Mesothelial cell of epicardium (in vitro differentiated cells): ENCODE data around the gene PFKFB3. TPM values are rescaled to one million over a fixed set of nuclear protein-coding genes. Genes with fewer than 3 reads are reported as not detected.
"Not testable (repeated sequence)": the region's sequence is repeated elsewhere in the genome, so short reads cannot be mapped to it uniquely, and the experiment has no call there.

Experiments
- DNase-seq, 2 experiments: peaks; one replicate each; pipeline ENCODE4 v3.0.0; 2021; ENCODE audit warnings: low spot score in 2 of 2; ENCODE audit not compliant: unreplicated experiment in 2 of 2
- H3K27ac Mint-ChIP-seq: 2 replicates; pipeline ENCODE4 v1.8.0; 2021; ENCODE audit warnings: mixed read lengths
- H3K27me3 Mint-ChIP-seq: 2 replicates; pipeline ENCODE4 v1.8.0; 2021; ENCODE audit warnings: low read depth, mixed read lengths
- H3K36me3 Mint-ChIP-seq: 2 replicates; pipeline ENCODE4 v1.8.0; 2021; ENCODE audit warnings: mixed read lengths
- H3K4me1 Mint-ChIP-seq: 2 replicates; pipeline ENCODE4 v1.8.0; 2021; ENCODE audit warnings: mixed read lengths
- H3K4me3 Mint-ChIP-seq: 2 replicates; pipeline ENCODE4 v1.8.0; 2021; ENCODE audit warnings: mild to moderate bottlenecking, moderate library complexity, mixed read lengths
- H3K9me3 Mint-ChIP-seq: 2 replicates; pipeline ENCODE4 v1.8.0; 2021; ENCODE audit warnings: mixed read lengths
- CTCF ChIP-seq: fragments of 200-600 bp; sonication (generic); IDR thresholded peaks from one replicate; pipeline ENCODE4 v1.5.0; 2021; ENCODE audit warnings: antibody characterized with exemption; ENCODE audit not compliant: unreplicated experiment
- total RNA-seq: library from RNA; stranded (reverse); gene quantifications from 3 replicates; pipeline ENCODE4 v1.2.1, GENCODE V29; 2021

PFKFB3 gene
- total RNA-seq, 1 donor from 2014 or later, result 51.5 TPM

DNA sequence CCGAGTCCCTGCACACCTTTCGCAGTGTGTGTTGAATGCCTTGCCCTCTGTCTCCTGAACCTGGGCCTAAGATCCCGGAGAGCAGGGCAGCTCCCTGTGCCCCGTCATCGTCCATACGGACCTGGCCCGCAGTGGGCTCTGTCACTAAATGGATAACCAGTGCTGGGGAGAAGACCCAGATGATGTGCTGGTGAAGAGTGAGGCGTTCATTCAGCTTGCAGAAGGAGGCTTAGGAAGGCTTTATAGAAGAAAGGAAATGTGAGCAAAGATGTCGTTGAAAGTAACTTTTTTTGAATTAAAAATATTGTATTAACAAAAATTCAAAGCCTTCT is 34.4 kb downstream of the PFKFB3 start:
- TF ChIP-seq CTCF, result no peak
- H3K36me3 Mint-ChIP-seq, result peaks cover 28% of the 10 kb centered on the region
- no peaks in the 10 kb centered on the region for H3K4me1 Mint-ChIP-seq
- no peak overlapping the region for H3K4me3 Mint-ChIP-seq
- H3K27me3 Mint-ChIP-seq, result no peaks in the 10 kb centered on the region
- DNase-seq, result no peak
- peaks cover 4% of the 10 kb centered on the region for H3K9me3 Mint-ChIP-seq
- H3K27ac Mint-ChIP-seq, result no peak overlapping the region

DNA sequence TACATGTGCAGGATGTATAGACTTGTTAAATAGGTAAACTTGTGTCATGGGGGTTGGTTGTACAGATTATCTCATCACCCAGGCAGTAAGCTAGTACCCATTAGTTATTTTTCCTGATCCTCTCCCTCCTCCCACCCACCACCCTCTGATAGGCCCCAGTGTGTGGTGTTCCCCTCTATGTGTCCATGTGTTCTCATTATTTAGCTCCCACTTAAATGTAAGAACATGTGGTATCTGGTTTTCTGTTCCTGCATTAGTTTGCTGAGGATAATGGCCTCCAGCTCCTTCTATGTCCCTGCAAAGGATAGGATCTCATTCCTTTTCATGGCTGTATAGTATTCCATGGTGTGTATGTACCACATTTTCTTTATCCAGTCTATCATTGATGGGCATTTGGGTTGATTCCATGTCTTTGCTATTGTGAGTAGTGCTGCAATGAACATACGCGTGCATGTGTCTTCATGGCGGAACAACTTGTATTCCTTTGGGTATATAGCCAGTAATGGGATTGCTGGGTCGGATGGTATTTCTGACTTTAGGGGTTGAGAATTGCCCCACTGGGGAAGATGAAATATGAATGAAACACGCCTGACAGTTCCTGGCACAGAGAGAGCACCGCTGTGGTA is 36.0 kb downstream of the PFKFB3 start:
- not testable (repeated sequence) for H3K4me3 Mint-ChIP-seq, H3K9me3 Mint-ChIP-seq, H3K27ac Mint-ChIP-seq, H3K4me1 Mint-ChIP-seq, DNase-seq, H3K27me3 Mint-ChIP-seq
- peaks cover 19% of the 10 kb centered on the region for H3K36me3 Mint-ChIP-seq

DNA sequence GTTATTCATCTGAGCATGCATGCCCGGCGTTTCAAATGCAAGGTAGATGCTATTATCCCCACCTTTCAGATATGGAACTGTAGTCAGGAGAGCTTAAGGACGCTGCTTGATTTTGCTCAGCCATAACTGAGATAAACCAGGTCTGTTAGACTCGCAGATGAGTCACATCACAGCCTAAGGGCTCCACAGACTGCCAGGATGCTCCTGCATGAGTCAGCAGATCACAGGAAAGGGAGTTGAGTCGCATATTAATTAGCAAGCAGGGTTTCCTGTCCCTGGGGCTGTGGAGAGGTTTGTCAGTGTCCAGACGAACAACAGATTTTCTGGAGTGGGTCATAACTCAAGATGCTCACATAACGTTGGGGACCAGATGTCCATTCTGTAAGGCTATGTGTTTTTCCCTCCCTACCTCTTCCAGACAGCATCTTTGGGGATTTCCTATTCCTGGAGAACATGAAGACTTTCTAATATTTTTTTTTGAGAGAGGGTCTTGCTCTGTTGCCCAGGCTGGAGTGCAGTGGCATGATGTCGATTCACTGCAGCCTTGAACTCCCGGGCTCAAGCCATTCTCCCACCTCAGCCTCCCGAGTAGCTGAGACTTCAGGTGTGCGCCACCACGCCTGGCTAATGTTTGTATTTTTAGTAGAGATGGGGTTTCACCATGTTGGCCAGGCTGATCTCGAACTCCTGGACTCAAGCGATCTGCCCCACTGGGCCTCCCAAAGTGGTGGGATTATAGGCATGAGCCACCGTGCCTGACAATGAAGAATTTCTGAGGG is 36.7 kb downstream of the PFKFB3 start:
- Mint-ChIP-seq H3K4me1 (no peaks in the 10 kb centered on the region), H3K27ac (no peak overlapping the region), H3K9me3 (peaks cover 4% of the 10 kb centered on the region), H3K27me3 (no peaks in the 10 kb centered on the region), H3K36me3 (peaks cover 15% of the 10 kb centered on the region), H3K4me3 (no peak overlapping the region)
- DNase-seq, result no peak
- no peak for TF ChIP-seq CTCF

DNA sequence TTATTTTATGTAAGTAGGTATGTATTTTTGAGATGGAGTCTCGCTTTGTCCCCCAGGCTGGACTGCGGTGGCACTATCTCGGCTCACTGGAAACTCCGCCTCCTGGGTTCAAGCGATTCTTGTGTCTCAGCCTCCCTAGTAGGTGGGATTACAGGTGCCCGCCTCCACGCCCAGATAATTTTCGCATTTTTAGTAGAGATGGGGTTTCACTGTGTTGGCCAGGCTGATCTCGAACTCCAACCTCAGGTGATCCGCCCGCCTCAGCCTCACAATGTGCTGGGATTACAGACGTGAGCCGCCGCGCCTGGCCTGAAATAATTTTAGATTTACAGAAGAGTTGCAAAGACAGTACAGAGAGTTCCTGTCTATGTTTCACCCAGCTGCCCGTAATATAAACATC is 37.5 kb downstream of the PFKFB3 start:
- no peak overlapping the region for H3K27ac Mint-ChIP-seq
- DNase-seq, result no peak

DNA sequence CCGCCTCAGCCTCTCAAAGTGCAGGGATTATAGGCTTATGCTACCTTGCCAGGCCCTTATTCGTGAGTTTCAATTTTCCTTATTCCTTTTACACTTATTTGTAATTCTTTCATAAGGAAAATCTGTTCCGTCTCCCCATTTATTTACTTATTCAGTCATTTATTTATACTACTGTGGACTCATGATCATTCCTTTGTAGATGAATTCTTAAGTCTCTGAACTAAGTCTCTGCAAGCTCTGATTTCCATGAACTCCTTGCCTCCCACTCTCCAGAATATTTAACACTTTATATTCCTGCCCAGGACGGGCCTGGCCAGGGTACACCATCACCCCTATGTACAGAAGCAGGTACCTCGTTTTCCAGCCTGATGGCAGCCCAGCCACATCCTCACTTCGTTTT is 39.4 kb downstream of the PFKFB3 start:
- no peak for DNase-seq
- Mint-ChIP-seq H3K27ac (no peak overlapping the region), H3K9me3 (peaks cover 4% of the 10 kb centered on the region), H3K4me1 (no peaks in the 10 kb centered on the region), H3K27me3 (no peaks in the 10 kb centered on the region), H3K36me3 (peaks cover 2% of the 10 kb centered on the region), H3K4me3 (no peak overlapping the region)
- no peak for TF ChIP-seq CTCF

More for the DNA sequence above, 37.5 kb downstream of the PFKFB3 start:
- no peaks in the 10 kb centered on the region for H3K4me1 Mint-ChIP-seq
- peaks cover 4% of the 10 kb centered on the region for H3K9me3 Mint-ChIP-seq
- H3K36me3 Mint-ChIP-seq, result peaks cover 10% of the 10 kb centered on the region
- no peaks in the 10 kb centered on the region for H3K27me3 Mint-ChIP-seq
- no peak overlapping the region for H3K4me3 Mint-ChIP-seq
- no peak for TF ChIP-seq CTCF

DNA sequence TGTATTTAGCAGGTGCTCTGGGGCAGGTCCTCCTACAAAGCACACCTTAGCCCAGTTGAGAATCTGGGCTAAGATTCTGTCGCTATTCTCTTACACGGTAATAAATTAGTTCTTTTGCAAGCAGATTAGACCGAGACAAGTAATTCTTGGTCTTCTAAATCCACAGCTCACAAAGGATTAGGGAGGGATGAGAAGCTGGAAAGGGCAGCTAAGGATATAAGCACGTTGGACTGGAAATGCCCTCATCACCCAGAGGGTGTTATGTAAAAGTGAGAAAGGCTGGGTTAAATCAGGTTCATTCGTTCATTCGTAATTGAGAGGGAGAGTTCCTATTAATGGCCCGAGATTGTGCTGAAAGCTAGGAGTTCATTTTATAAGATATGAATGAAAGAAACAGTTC is 41.8 kb downstream of the PFKFB3 start:
- Mint-ChIP-seq H3K27me3 (no peaks in the 10 kb centered on the region), H3K9me3 (no peaks in the 10 kb centered on the region), H3K4me3 (no peak overlapping the region), H3K4me1 (no peaks in the 10 kb centered on the region), H3K27ac (no peak overlapping the region), H3K36me3 (no peaks in the 10 kb centered on the region)
- DNase-seq, result no peak
- no peak for TF ChIP-seq CTCF
